Mammary epithelial cell (primary cell): ENCODE results near the gene FH.

Experiments used
- EZH2 ChIP-seq: IDR thresholded peaks from 2 replicates; pipeline ENCODE4 v1.6.1; 2012; ENCODE audit warnings: low read length, inconsistent platforms, borderline replicate concordance
- TF ChIP-seq, protein P1 (sequence below), 2 donors: IDR thresholded peaks in 1 of 2; conservative IDR thresholded peaks in 1 of 2; 2 replicates each; pipeline ENCODE4 v1.5.1; 2011 to 2012; ENCODE audit warnings: inconsistent platforms in 2 of 2, low read length in 2 of 2, mild to moderate bottlenecking in 2 of 2, control low read depth in 1 of 2, low read depth in 1 of 2; ENCODE audit not compliant: insufficient read depth in 1 of 2; ENCODE audit errors: extremely low read depth in 1 of 2

GRCh38 chr1:241488739-241489138 is 30.8 kb downstream of the FH start:
- no peak for TF ChIP-seq EZH2
- TF ChIP-seq, protein P1, sequence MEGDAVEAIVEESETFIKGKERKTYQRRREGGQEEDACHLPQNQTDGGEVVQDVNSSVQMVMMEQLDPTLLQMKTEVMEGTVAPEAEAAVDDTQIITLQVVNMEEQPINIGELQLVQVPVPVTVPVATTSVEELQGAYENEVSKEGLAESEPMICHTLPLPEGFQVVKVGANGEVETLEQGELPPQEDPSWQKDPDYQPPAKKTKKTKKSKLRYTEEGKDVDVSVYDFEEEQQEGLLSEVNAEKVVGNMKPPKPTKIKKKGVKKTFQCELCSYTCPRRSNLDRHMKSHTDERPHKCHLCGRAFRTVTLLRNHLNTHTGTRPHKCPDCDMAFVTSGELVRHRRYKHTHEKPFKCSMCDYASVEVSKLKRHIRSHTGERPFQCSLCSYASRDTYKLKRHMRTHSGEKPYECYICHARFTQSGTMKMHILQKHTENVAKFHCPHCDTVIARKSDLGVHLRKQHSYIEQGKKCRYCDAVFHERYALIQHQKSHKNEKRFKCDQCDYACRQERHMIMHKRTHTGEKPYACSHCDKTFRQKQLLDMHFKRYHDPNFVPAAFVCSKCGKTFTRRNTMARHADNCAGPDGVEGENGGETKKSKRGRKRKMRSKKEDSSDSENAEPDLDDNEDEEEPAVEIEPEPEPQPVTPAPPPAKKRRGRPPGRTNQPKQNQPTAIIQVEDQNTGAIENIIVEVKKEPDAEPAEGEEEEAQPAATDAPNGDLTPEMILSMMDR (conservative IDR thresholded peaks at IDR 0.05 in 1 of 2, IDR thresholded peaks at IDR 0.05 in 1 of 2; ENCODE audit: extremely low read depth in 1 of 2, insufficient read depth in 1 of 2, low read depth in 1 of 2, low read length in 2 of 2) = no peak
